GM18511 (cell line): ENCODE data around the gene SMAD3.
"Not testable (repeated sequence)": the region's sequence is repeated elsewhere in the genome, so short reads cannot be mapped to it uniquely, and the experiment has no call there.

Source experiments
- ATAC-seq: cut with Tn5 transposase; IDR thresholded peaks from one replicate; pipeline ENCODE4 v1.9.1; 2021; ENCODE audit warnings: mild to moderate bottlenecking, moderate library complexity; ENCODE audit not compliant: unreplicated experiment

Gene SMAD3

GRCh38 chr15:67065531-67066005 lies at the start of gene SMAD3:
TSS of gene SMAD3 (plus strand) at chr15:67065602. CDS start at chr15:67066155, 553 bp downstream.
- peak; percentile 59 for ATAC-seq

GRCh38 chr15:67017311-67017710 lies 48.1 kb upstream of the SMAD3 start:
- no peak for ATAC-seq

GRCh38 chr15:67018026-67018425 lies 47.4 kb upstream of the SMAD3 start:
- ATAC-seq, result no peak

- no peak for ATAC-seq
Measured at GRCh38 chr15:67018441-67018840, 47.0 kb upstream of the SMAD3 start.

- no peak for ATAC-seq
Measured at GRCh38 chr15:67019069-67019468, 46.3 kb upstream of the SMAD3 start.

- no peak for ATAC-seq
Measured at GRCh38 chr15:67019884-67020520, 45.4 kb upstream of the SMAD3 start.

- not testable (repeated sequence) for ATAC-seq
Measured at GRCh38 chr15:67020668-67021067, 44.7 kb upstream of the SMAD3 start.

GRCh38 chr15:67021455-67021854 lies 43.9 kb upstream of the SMAD3 start:
- no peak for ATAC-seq

GRCh38 chr15:67022587-67023105 lies 42.8 kb upstream of the SMAD3 start:
- no peak for ATAC-seq

- ATAC-seq, result no peak
Measured at GRCh38 chr15:67023517-67024313, 41.7 kb upstream of the SMAD3 start.

- no peak for ATAC-seq
Measured at GRCh38 chr15:67024314-67024997, 40.9 kb upstream of the SMAD3 start.

GRCh38 chr15:67024998-67025368 lies 40.4 kb upstream of the SMAD3 start:
- no peak for ATAC-seq

- ATAC-seq, result no peak
Measured at GRCh38 chr15:67025719-67026609, 39.4 kb upstream of the SMAD3 start.

GRCh38 chr15:67026610-67026967 lies 38.8 kb upstream of the SMAD3 start:
- no peak for ATAC-seq

GRCh38 chr15:67028440-67028839 lies 37.0 kb upstream of the SMAD3 start:
- not testable (repeated sequence) for ATAC-seq

- ATAC-seq, result no peak
Measured at GRCh38 chr15:67030036-67030762, 35.2 kb upstream of the SMAD3 start.

GRCh38 chr15:67031331-67031730 lies 34.1 kb upstream of the SMAD3 start:
- no peak for ATAC-seq

- ATAC-seq, result no peak
Measured at GRCh38 chr15:67032608-67033007, 32.8 kb upstream of the SMAD3 start.

- no peak for ATAC-seq
Measured at GRCh38 chr15:67033012-67033411, 32.4 kb upstream of the SMAD3 start.

GRCh38 chr15:67033571-67034044 lies 31.8 kb upstream of the SMAD3 start:
- no peak for ATAC-seq
